AG08395 (cell line): ENCODE data around the gene KLK7.

Source experiments
- DNase-seq: peaks from one replicate; pipeline ENCODE4 v3.0.0; 2012; ENCODE audit warnings: mixed read lengths, low spot score

KLK7 gene

DNA sequence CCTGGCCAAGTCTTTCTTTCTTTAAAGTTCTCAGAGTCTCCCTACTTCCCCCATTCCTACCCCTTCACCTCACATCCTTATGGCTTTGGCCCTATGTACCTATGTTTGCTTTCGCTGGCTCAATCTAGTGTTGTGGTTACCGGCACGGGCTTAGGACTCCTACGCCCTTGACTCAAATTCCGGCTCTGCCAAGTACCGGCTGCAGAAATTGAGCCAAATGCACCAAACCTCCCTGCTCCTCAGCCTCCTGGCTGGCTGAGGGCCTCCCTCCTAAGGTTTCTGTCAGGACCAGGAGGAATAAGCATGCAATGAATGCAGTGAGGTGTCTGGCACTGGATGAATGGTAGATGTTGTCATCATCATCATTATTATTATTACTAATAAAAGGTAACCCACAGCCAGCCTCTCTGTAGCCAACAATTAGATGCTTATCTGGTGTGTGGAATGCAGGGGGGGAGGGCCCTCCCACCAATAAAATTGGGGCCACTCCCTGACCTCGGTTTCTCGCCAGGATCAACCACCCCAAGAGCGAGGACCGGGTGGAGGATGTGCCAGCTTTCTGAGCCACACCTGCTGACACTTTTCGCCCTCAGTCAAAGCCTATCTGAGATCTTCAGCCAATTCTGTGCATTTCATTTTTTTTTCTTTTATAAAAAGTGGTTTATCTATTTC, 51.6 kb downstream of the KLK7 start:
- DNase-seq = no peak

DNA sequence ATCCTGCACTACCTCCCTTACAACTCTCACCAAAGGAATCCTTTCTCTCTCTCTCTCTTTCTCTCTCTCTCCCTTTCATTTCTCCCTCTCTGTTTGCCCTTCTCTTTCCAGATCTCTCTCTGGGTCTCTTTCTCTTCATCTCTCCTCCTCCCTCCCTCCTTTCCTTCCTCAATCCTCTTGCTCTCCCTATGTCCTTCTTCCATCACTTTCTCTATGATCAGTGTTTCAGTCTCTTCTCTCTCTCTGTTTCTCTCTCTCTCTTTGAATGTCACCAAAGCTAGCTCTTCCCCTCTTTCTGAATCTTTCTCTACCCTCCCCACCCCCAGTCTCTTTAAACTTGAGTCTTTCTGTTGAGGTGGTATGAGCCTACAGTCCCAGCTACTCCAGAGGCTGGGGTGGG, 52.7 kb downstream of the KLK7 start:
- no peak for DNase-seq

DNA sequence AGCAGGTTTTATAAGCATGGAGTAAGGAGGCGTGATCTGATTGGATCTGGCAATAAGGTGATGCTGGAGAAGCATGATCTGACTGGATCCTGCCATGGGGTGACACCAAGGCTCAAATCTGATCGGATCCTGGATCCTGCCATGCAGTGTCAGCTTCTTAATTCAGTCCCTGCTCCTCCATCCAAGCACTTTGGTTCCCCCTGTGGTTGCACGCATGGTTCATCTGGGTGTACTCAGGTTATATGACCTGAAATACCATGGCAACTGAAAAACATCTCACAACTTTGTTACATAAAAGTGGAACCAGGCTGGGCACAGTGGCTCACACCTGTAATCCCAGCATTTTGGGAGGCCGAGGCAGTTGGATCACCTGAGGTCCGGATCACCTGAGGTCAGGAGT, 54.9 kb downstream of the KLK7 start:
- DNase-seq = no peak
